Measurements from ENCODE around the gene ITPR3. TPM values are rescaled to one million over a fixed set of nuclear protein-coding genes. Genes with fewer than 3 reads are reported as not detected.

Gene ITPR3
- total and polyA plus RNA-seq, 8 donors = 70.8 to 147 (median 94.4) TPM

DNA sequence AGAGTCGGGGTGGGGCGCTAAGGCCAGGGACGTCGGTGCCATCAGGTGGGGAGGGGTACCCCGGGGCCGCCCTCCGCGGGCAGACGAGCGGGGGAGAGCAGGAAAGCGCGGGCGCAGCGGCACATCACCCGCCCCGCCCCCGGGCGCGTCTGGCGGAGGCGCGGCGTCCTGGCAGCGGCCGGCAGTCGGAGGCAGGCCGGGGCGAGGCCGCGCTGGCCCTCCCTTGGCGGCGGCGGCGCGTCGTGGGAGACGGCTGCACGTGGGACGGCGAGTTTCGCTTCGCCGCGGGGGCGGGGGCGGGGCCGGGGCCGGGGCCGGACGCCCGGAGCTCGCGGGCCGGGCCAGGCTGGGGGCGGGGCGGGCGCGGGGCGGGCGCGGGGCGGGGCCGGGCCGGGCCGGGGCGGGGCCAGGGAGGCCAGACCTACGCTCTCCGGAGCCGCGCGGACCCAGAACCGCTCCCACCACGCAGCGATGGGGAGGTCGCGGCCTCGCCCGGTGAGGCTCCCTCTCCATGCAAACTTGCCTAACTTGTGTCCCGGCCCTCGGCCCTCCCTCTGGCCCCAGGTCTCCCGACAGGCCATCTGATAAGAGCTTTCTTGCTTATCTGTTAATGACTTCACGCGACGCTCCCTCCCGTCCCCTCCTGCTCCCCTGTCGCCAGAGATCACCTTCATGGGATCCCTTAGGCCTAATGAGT lies 12.5 kb downstream of the ITPR3 start:
- peak; percentile 68 for ATAC-seq
- Histone ChIP-seq H3K4me3 (peak overlapping the region; percentile 19 to 35), H3K36me3 (no peaks in the 10 kb centered on the region), H3K27ac (peak overlapping the region; percentile 50 to 53), H3K4me1 (peaks cover 14 to 45% of the 10 kb centered on the region in 2 donors), H3K27me3 (peaks cover 0 to 29% of the 10 kb centered on the region in 2 donors), H3K9me3 (no peaks in the 10 kb centered on the region)
- intact Hi-C loops (cut with DNase I) = no loop called here
- DNase-seq = peak in 3 of 4 donors; percentile 58 to 90 (median 71)
- TF ChIP-seq, protein P1, sequence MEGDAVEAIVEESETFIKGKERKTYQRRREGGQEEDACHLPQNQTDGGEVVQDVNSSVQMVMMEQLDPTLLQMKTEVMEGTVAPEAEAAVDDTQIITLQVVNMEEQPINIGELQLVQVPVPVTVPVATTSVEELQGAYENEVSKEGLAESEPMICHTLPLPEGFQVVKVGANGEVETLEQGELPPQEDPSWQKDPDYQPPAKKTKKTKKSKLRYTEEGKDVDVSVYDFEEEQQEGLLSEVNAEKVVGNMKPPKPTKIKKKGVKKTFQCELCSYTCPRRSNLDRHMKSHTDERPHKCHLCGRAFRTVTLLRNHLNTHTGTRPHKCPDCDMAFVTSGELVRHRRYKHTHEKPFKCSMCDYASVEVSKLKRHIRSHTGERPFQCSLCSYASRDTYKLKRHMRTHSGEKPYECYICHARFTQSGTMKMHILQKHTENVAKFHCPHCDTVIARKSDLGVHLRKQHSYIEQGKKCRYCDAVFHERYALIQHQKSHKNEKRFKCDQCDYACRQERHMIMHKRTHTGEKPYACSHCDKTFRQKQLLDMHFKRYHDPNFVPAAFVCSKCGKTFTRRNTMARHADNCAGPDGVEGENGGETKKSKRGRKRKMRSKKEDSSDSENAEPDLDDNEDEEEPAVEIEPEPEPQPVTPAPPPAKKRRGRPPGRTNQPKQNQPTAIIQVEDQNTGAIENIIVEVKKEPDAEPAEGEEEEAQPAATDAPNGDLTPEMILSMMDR (IDR thresholded peaks at IDR 0.05) = no peak

DNA sequence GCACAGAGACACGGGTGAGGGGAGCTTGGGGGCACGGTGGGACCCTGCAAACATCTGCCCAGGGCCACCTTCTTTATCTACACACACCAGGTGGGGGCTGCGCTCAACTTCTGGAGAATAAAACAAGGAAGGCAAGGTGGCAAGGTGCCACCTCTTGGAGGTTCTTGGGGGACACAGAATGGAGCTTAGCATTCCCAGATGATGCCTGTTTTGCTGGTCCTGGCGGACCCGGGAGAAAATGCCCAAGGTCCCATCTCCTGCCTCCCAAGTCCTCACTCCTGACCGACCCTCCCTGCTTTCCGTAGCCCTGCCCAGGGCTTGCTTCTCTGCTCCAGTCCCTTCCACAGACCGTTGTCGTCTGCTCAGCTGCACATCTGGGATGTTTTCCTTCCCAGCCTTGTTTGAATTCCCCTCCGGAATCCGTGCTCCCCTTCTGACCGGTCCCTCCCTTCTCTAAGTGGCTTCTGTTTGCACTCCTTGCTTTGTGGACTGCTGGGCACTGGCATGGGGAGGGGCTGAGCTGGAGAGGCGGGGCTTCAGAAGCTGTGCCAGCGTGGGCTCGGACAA lies 13.1 kb downstream of the ITPR3 start:
- peak overlapping the region; percentile 17 to 35 for H3K4me3 ChIP-seq
- ATAC-seq (peak; percentile 74), DNase-seq (peak in 2 of 4 donors; percentile 54 to 64)
- peaks cover 0 to 29% of the 10 kb centered on the region in 2 donors for H3K27me3 ChIP-seq
- no peaks in the 10 kb centered on the region for H3K36me3 ChIP-seq
- intact Hi-C loops (cut with DNase I) = no loop called here
- TF ChIP-seq, protein P1 (IDR thresholded peaks at IDR 0.05) = no peak
- no peaks in the 10 kb centered on the region for H3K9me3 ChIP-seq
- H3K27ac ChIP-seq = peak overlapping the region; percentile 8 to 45
- peaks cover 14 to 47% of the 10 kb centered on the region in 2 donors for H3K4me1 ChIP-seq

DNA sequence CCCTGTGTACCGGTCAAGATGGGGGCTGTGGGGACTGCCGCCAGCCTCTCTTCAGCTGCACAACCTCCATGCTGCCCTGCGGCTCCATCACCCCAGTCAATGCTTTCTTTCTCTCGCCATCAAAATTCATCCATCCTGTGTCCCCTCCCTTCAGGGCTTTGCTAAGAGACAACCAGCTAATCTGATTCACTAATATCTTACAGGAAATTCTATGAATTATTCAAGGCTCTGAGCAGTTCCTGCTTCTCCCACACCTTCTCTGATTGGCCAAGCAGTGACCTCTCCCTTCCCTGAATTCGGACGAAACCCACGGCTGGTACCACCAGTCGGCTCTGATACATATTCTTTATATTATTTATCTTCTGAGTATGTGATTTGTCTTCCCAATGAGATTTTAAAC lies 13.8 kb downstream of the ITPR3 start:
- ATAC-seq = no peak
- no peak for DNase-seq
- peaks cover 0 to 29% of the 10 kb centered on the region in 2 donors for H3K27me3 ChIP-seq
- no peaks in the 10 kb centered on the region for H3K9me3 ChIP-seq
- no peak overlapping the region for H3K27ac ChIP-seq
- TF ChIP-seq, protein P1 (IDR thresholded peaks at IDR 0.05) = no peak
- H3K36me3 ChIP-seq = no peaks in the 10 kb centered on the region
- H3K4me3 ChIP-seq = no peak overlapping the region
- peaks cover 14 to 49% of the 10 kb centered on the region in 2 donors for H3K4me1 ChIP-seq
- intact Hi-C loops (cut with DNase I) = no loop called here

DNA sequence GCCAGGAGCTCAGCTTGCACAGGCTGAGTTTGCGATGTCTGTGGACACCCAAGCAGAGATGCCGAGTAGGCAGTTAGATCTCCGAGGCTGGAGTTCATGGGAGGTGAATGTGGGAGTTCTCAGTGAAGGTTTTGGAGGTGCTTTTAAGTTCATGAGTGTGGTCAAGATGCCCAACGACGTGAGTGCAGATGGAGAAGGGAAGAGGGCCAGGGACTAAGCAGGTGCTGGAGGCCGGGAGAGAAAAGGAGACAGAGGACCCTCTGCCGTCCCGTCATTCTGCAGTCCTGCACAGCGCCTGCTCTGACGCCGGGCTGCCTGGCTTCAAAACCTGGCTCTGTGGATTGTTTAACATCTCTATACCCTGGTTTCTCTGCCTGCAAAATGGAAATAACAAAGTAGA lies 15.5 kb downstream of the ITPR3 start:
- TF ChIP-seq, protein P1 (IDR thresholded peaks at IDR 0.05) = no peak
- peaks cover 14 to 44% of the 10 kb centered on the region in 2 donors for H3K4me1 ChIP-seq
- ATAC-seq (no peak), DNase-seq (no peak)
- intact Hi-C loops (cut with DNase I) = no loop called here
- H3K36me3 ChIP-seq = peaks cover 0 to 11% of the 10 kb centered on the region in 2 donors
- no peak overlapping the region for H3K27ac ChIP-seq
- no peaks in the 10 kb centered on the region for H3K9me3 ChIP-seq
- H3K27me3 ChIP-seq = peaks cover 0 to 29% of the 10 kb centered on the region in 2 donors
- H3K4me3 ChIP-seq = no peak overlapping the region

DNA sequence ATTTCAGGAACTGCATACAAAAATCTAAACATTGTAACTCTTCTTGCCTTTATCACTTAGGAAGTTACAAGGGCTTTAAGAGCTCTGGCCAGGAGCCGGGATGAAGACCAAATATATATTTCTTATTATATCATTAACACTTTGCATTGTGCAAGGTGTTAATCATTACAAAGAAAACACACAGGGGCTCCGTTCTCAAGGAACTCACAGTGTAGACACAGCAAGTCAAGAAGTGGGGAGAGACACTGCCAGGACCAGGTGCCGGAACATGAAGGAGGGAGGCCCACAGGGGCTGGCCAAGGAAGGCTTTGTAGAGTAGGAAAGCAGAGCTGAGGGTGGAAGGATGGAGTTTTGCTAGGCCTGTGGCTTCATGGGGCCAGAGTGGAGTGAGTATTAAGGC lies 17.4 kb downstream of the ITPR3 start:
- Histone ChIP-seq H3K4me3 (no peak overlapping the region), H3K27me3 (peaks cover 0 to 18% of the 10 kb centered on the region in 2 donors), H3K27ac (peak overlapping the region; percentile 33 to 44), H3K4me1 (peaks cover 14 to 33% of the 10 kb centered on the region in 2 donors), H3K9me3 (no peaks in the 10 kb centered on the region), H3K36me3 (peaks cover 0 to 24% of the 10 kb centered on the region in 2 donors)
- peak; percentile 67 for ATAC-seq
- TF ChIP-seq, protein P1 (IDR thresholded peaks at IDR 0.05) = no peak
- DNase-seq = peak in 3 of 4 donors; percentile 67 to 77 (median 69)
- intact Hi-C loops (cut with DNase I) = no loop called here

Data from left lung (tissue), 10 donors.